ENCODE results near the gene FALEC. TPM values are rescaled to one million over a fixed set of nuclear protein-coding genes. Genes with fewer than 3 reads are reported as not detected.
A peak's percentile ranks its signal among the peaks of the same experiment; 100 is the strongest.

FALEC gene
- total and polyA plus RNA-seq, 8 donors = 0.93 TPM; not detected in 7

DNA sequence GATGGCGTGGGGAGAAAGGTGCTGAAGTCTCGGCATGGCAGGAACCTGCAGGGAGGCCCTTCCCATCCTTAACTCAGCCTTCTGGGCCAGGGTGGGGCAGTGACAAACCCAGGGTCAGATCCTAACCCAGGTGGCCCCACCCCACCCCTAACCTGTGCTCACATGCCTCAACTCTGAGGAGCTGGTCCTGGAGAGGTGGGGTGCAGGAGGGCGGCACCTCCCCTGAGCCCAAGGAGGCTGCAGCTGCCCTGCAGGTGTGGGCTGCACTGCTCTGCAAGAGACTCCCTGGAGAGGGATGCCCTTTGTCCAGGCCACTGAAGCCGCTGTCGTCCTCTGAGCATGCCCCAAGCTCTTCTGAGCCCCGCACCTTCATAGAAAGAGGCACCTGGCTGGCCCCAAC, 18.4 kb downstream of the FALEC start:
- peak overlapping the region in 1 of 5 donors; percentile 5 for H3K27ac ChIP-seq

DNA sequence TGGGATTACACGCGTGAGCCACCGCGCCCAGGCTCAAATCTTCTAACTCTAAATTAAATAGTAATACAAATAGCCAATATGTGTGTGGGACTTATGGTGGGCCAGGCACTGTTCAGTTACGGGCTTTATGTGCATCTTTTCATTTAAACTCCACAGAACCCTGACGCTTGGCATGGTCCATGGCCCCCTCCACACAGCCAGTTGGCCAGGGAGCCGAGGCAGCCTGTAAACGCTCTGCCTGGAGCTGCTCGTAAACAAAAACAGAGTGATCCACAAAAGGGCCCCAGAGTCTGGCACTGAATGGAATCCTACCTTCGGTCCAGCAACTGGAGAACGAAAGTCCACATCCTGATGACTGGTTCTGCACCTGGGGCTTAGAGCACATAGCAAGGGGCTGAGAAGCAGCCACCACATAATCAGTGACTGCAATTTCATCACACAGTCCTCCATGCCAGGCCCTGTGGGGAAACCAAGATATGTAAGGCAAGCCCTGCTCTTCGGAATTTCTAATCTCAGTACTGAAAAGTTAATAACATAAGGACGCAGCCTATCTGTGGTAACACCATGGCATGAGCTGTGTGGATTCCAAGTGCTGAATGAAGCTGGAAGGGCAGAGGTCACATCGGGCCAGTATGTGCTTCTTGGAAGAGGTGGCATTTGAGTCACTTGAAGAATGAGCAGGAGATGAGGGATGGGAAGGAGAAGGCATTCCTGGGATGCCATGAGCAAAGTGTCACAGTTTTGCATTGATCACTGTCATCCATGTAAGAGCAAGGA, 20.1 kb downstream of the FALEC start:
- TF ChIP-seq, protein P1, sequence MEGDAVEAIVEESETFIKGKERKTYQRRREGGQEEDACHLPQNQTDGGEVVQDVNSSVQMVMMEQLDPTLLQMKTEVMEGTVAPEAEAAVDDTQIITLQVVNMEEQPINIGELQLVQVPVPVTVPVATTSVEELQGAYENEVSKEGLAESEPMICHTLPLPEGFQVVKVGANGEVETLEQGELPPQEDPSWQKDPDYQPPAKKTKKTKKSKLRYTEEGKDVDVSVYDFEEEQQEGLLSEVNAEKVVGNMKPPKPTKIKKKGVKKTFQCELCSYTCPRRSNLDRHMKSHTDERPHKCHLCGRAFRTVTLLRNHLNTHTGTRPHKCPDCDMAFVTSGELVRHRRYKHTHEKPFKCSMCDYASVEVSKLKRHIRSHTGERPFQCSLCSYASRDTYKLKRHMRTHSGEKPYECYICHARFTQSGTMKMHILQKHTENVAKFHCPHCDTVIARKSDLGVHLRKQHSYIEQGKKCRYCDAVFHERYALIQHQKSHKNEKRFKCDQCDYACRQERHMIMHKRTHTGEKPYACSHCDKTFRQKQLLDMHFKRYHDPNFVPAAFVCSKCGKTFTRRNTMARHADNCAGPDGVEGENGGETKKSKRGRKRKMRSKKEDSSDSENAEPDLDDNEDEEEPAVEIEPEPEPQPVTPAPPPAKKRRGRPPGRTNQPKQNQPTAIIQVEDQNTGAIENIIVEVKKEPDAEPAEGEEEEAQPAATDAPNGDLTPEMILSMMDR (IDR thresholded peaks at IDR 0.05) = no peak
- TF ChIP-seq POLR2A (IDR thresholded peaks at IDR 0.05) (no peak), POLR2AphosphoS5 (IDR thresholded peaks at IDR 0.05) (no peak), EP300 (IDR thresholded peaks at IDR 0.05) (no peak)
- Histone ChIP-seq H3K27me3 (no peaks in the 10 kb centered on the region), H3K4me3 (no peak overlapping the region), H3K4me1 (peaks cover 0 to 31% (median 21%) of the 10 kb centered on the region in 4 donors), H3K9me3 (no peaks in the 10 kb centered on the region), H3K27ac (no peak overlapping the region), H3K36me3 (no peaks in the 10 kb centered on the region)
- no peak for DNase-seq
- intact Hi-C loops (cut with DNase I; ENCODE audit: low total_unique reads) = no loop called here
- WGBS, 5 donors = 82 to 88% (median 85%) methylated on average over 13 to 14 of the region's 14 CpGs

More for the DNA sequence above, 18.4 kb downstream of the FALEC start:
- H3K27me3 ChIP-seq = no peaks in the 10 kb centered on the region
- intact Hi-C loops (cut with DNase I; ENCODE audit: low total_unique reads) = loop anchor here (5.0 kb wide), 1 partner anchor 72 kb away; no protein-coding TSS in a partner anchor
- 74 to 91% (median 88%) methylated on average over 4 to 6 of the region's 6 CpGs for WGBS, 5 donors
- H3K4me3 ChIP-seq = no peak overlapping the region
- no peaks in the 10 kb centered on the region for H3K9me3 ChIP-seq
- TF ChIP-seq, protein P1 (IDR thresholded peaks at IDR 0.05) = no peak
- no peak for TF ChIP-seq POLR2A (IDR thresholded peaks at IDR 0.05)
- TF ChIP-seq EP300 (IDR thresholded peaks at IDR 0.05) = no peak
- no peak for TF ChIP-seq POLR2AphosphoS5 (IDR thresholded peaks at IDR 0.05)
- H3K36me3 ChIP-seq = no peaks in the 10 kb centered on the region
- DNase-seq = no peak
- peaks cover 4 to 39% (median 26%) of the 10 kb centered on the region in 4 donors for H3K4me1 ChIP-seq

DNA sequence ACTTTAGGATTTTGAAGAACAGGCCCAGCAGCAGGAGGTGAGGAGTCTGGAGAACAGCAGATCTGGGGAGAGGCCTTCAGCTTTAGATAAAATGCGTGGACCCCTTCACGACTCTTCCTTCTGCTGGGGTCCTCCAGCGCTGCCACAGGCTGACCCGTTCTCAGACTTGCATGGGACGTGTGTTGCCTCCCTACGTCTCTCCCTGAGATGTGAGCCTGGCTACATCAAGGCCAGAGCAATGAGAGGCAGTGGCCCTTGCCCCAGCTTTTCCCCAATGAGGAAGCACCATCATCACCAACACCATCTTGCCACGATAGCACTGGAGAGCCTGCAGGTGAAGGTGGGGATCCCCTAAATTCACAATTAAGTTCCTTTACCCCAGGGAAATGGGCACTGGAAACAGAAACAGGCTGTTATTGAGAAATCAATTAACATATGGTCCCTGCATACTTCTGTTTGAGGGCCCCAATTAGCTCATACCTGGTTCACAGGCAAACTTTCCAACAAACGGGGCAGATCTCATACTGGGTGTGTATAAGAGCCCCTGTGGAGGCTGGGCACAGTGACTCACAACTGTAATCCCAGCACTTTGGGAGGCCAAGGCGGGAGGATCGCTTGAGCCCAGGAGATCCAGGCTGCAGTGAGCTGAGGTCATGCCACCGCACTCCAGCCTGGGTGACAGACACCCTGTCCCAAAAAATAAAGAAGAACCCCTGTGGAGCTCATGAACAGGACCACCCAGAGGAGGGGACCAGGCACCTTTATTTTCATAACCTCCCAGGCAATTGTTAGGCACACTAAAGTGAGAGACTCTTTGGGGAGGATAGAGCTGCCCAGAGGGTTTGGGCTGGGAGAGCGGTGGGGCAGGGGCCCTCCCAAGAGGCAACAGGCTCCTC, 21.5 kb downstream of the FALEC start:
- intact Hi-C loops (cut with DNase I; ENCODE audit: low total_unique reads) = no loop called here
- H3K27me3 ChIP-seq = no peaks in the 10 kb centered on the region
- 88 to 94% (median 93%) methylated on average over 12 of the region's 12 CpGs for WGBS, 5 donors
- H3K27ac ChIP-seq = peak overlapping the region in 3 of 5 donors; percentile 31 to 79 (median 52)
- TF ChIP-seq POLR2A (IDR thresholded peaks at IDR 0.05) (no peak), EP300 (IDR thresholded peaks at IDR 0.05) (no peak), POLR2AphosphoS5 (IDR thresholded peaks at IDR 0.05) (no peak)
- TF ChIP-seq, protein P1 (IDR thresholded peaks at IDR 0.05) = no peak
- H3K36me3 ChIP-seq = no peaks in the 10 kb centered on the region
- H3K9me3 ChIP-seq = no peaks in the 10 kb centered on the region
- H3K4me1 ChIP-seq = peaks cover 0 to 22% (median 16%) of the 10 kb centered on the region in 4 donors
- no peak overlapping the region for H3K4me3 ChIP-seq
- no peak for DNase-seq

Measured in stomach (tissue), 9 donors.